GM12878 (cell line): ENCODE data around the gene NPC2. TPM values are rescaled to one million over a fixed set of nuclear protein-coding genes. Genes with fewer than 3 reads are reported as not detected.

Experiments
- ATAC-seq: fragments of 200-7000 bp; cut with Tn5 transposase; 3 replicates; pipeline ENCODE4 v1.9.1; 2020; ENCODE audit warnings: mild to moderate bottlenecking, moderate library complexity
- BruUV-seq: library from RNA; stranded (reverse); fragments of 400-500 nt; replicated peaks from 2 replicates; lab custom pipeline; 2021; lab: Mats Ljungman, UMichigan
- CTCF ChIA-PET: fragments of 300-600 bp; sonication (Branson Sonifier 250); formaldehyde crosslinking; extraction: SDS; loops from one replicate; lab custom pipeline; 2021; ENCODE audit warnings: inconsistent platforms; lab: Yijun Ruan, JAX
- POLR2A ChIA-PET: fragments of 350-600 bp; formaldehyde crosslinking; extraction: SDS; loops from one replicate; lab custom pipeline; 2021; ENCODE audit warnings: inconsistent platforms; lab: Charles Lee
- RAD21 ChIA-PET: fragments of 300-600 bp; sonication (Branson Sonifier 250); formaldehyde crosslinking; loops from one replicate; lab custom pipeline; 2023; ENCODE audit warnings: antibody characterized with exemption; ENCODE audit not compliant: unreplicated experiment; lab: Charles Lee
- SMC1A ChIA-PET: fragments of 300-600 bp; sonication (Branson Sonifier 250); formaldehyde crosslinking; loops from one replicate; lab custom pipeline; 2023; ENCODE audit not compliant: unreplicated experiment, uncharacterized antibody; lab: Charles Lee
- DNase-seq: peaks from one replicate; pipeline ENCODE4 v3.0.0-alpha.2; 2011; ENCODE audit warnings: low read depth, low spot score
- FAIRE-seq: peaks from 3 replicates; lab custom pipeline; 2011; peaks lifted over from hg19 to GRCh38; lab: Jason Lieb, UNC
- H2AFZ ChIP-seq: 2 replicates; pipeline ENCODE4 v1.6.0; 2011; ENCODE audit warnings: low read depth, low read length, control low read depth; ENCODE audit not compliant: control insufficient read depth
- H3K27ac ChIP-seq: 2 replicates; pipeline ENCODE4 v1.5.1; 2011; ENCODE audit warnings: control low read depth; ENCODE audit not compliant: control insufficient read depth, insufficient read depth
- H3K27me3 ChIP-seq, 2 experiments: replicated peaks in 1 of 2; 2 replicates each; pipeline versions ENCODE4 v1.6.0 to v1.6.1; 2011; ENCODE audit warnings: low read length in 1 of 2; ENCODE audit not compliant: control insufficient read depth in 2 of 2, insufficient read depth in 2 of 2
- H3K36me3 ChIP-seq, 2 experiments: 2 replicates each; pipeline ENCODE4 v1.5.1; 2011; ENCODE audit warnings: low read length in 1 of 2; ENCODE audit not compliant: control insufficient read depth in 2 of 2, insufficient read depth in 2 of 2
- H3K4me1 ChIP-seq: 2 replicates; pipeline ENCODE4 v1.6.1; 2011; ENCODE audit warnings: mild to moderate bottlenecking, low read length, moderate library complexity, mixed read lengths; ENCODE audit not compliant: control insufficient read depth, insufficient read depth
- H3K4me2 ChIP-seq: 2 replicates; pipeline ENCODE4 v1.6.0; 2011; ENCODE audit warnings: control low read depth; ENCODE audit not compliant: control insufficient read depth, insufficient read depth
- H3K4me3 ChIP-seq: fragments of 200-600 bp; sonication (generic); 2 replicates; pipeline ENCODE4 v1.5.1; 2016
- H3K79me2 ChIP-seq: 2 replicates; pipeline ENCODE4 v1.6.0; 2011; ENCODE audit warnings: low read length; ENCODE audit not compliant: control insufficient read depth, insufficient read depth
- H3K9ac ChIP-seq: 2 replicates; pipeline ENCODE4 v1.8.0; 2011; ENCODE audit warnings: low read length, control low read depth, mixed read lengths; ENCODE audit not compliant: control insufficient read depth, insufficient read depth
- H3K9me3 ChIP-seq: replicated peaks from 3 replicates; pipeline ENCODE4 v1.5.1; 2011; ENCODE audit warnings: mild to moderate bottlenecking, low read length; ENCODE audit not compliant: control insufficient read depth, insufficient read depth
- H4K20me1 ChIP-seq: 2 replicates; pipeline ENCODE4 v1.6.0; 2011; ENCODE audit not compliant: control insufficient read depth, insufficient read depth
- ATF3 ChIP-seq: IDR thresholded peaks from 2 replicates; pipeline ENCODE4 v1.6.1; 2011; ENCODE audit warnings: low read depth, mild to moderate bottlenecking, low read length, moderate library complexity, borderline replicate concordance; ENCODE audit errors: extremely low read depth
- CBFB ChIP-seq: IDR thresholded peaks from 2 replicates; pipeline ENCODE4 v1.6.1; 2016; ENCODE audit warnings: antibody characterized with exemption, low read depth
- CHD4 ChIP-seq: fragments of 200-600 bp; sonication (generic); IDR thresholded peaks from 2 replicates; pipeline ENCODE4 v1.6.1; 2016; ENCODE audit warnings: mild to moderate bottlenecking
- FOXM1 ChIP-seq: IDR thresholded peaks from 2 replicates; pipeline ENCODE4 v1.6.1; 2012; ENCODE audit warnings: low read depth, mild to moderate bottlenecking, inconsistent platforms, low read length, moderate library complexity
- HDAC6 ChIP-seq: fragments of 200-600 bp; sonication (generic); IDR thresholded peaks from one replicate; pipeline ENCODE4 v1.8.0; 2017; ENCODE audit warnings: antibody characterized with exemption; ENCODE audit not compliant: unreplicated experiment
- NBN ChIP-seq: fragments of 450-650 bp; IDR thresholded peaks from 2 replicates; pipeline ENCODE4 v1.6.1; 2016
- RBBP5 ChIP-seq: fragments of 200-600 bp; sonication (generic); conservative IDR thresholded peaks from 2 replicates; pipeline ENCODE4 v1.6.1; 2016
- SKIL ChIP-seq: fragments of 450-650 bp; IDR thresholded peaks from 2 replicates; pipeline ENCODE4 v1.6.1; 2017; ENCODE audit warnings: mild to moderate bottlenecking, low read depth, inconsistent platforms; ENCODE audit not compliant: poor library complexity, severe bottlenecking
- SUZ12 ChIP-seq: fragments of 200-600 bp; sonication (generic); IDR thresholded peaks from one replicate; pipeline ENCODE4 v1.6.1; 2018; ENCODE audit warnings: antibody characterized with exemption, mild to moderate bottlenecking; ENCODE audit not compliant: unreplicated experiment
- WGBS: methylation state at CpG from one replicate; pipeline ENCODE4 v1.1.6; 2016; ENCODE audit warnings: low lambda C conversion rate; ENCODE audit not compliant: insufficient replicate concordance, insufficient coverage; ENCODE audit errors: missing lambda C conversion rate; 5-methylcytosine and 5-hydroxymethylcytosine counted together
- in situ Hi-C: fragments of 300-500 bp; cut with MboI; formaldehyde crosslinking; loops from 9 replicates; pipeline ENCODE4 v1.14.3; 2018; ENCODE audit warnings: mixed read lengths
- intact Hi-C: fragments of 100-400 bp; cut with micrococcal nuclease; formaldehyde crosslinking; loops from one replicate; pipeline ENCODE4 v1.14.2; 2022; ENCODE audit not compliant: unreplicated experiment
- polyA plus RNA-seq, 11 experiments: library from polyadenylated mRNA; depleted of rRNA in 4 of 11; unstranded in 6 of 11; stranded (reverse) in 5 of 11; fragments of >200 nt; fragmentation: Nextera tagmentation in 4 of 11; fragmentation: Illumina TruSeq in 1 of 11; extraction: Ambion mirVana in 4 of 11; extraction: Trizol in 1 of 11; gene quantifications; 1 replicate in 1 of 11; 2 replicates in 10 of 11; pipeline versions ENCODE4 v1.2.1 to v1.2.3, GENCODE V29; 2011 to 2016; ENCODE audit warnings: inconsistent platforms in 2 of 11, missing spikeins in 2 of 11, low read depth in 1 of 11
- total RNA-seq, 4 experiments: library from RNA; depleted of rRNA in 3 of 4; stranded (reverse); fragments of >200 nt in 3 of 4; fragmentation: Illumina TruSeq in 1 of 4; extraction: Trizol in 1 of 4; gene quantifications; 2 replicates each; pipeline versions ENCODE4 v1.2.1 to v1.2.3, GENCODE V29; 2013 to 2021

The NPC2 gene
- total and polyA plus RNA-seq, 10 of the 15 experiments (the other 5 are each of a cell fraction or from before 2014, with no cell fraction given), result 29.5 to 109 (median 59.1) TPM

DNA sequence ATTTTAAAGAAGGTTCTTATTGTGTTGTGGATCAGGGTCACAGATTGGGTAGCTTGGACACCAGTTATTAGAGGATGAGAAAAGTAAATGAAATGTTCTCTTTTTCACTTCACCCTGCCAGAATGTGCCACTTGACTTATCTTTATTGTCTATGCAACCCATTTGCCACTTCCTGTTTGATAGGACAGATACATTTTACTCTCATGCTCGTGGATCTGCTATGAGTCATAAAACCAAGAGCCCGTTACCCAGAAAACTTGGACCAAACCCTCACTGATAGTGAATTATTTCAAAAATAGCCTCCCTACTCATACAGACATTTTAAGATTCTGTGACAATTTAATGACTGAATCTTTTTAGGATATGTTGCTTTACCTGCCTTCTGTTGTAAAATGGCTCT lies 2.3 kb upstream of the NPC2 start:
- H3K27me3 ChIP-seq, result no peaks in the 10 kb centered on the region
- H3K4me1 ChIP-seq, result peaks cover 3% of the 10 kb centered on the region; the same call in 1 of the 2 replicates
- in situ Hi-C loops (no loop called here), intact Hi-C loops (no loop called here)
- H3K4me3 ChIP-seq, result no peak overlapping the region
- TF ChIP-seq CHD4, result no peak
- TF ChIP-seq RBBP5, result no peak
- no peak for TF ChIP-seq SUZ12
- no peak for TF ChIP-seq HDAC6
- no peak for TF ChIP-seq ATF3
- TF ChIP-seq SKIL, result no peak
- TF ChIP-seq CBFB, result no peak
- TF ChIP-seq NBN, result no peak
- TF ChIP-seq FOXM1, result no peak
- peaks cover 11% of the 10 kb centered on the region for H3K79me2 ChIP-seq
- BruUV-seq, result no TSS peak
- no peak overlapping the region for H3K9ac ChIP-seq
- POLR2A ChIA-PET, result no interaction called here
- no peaks in the 10 kb centered on the region for H3K9me3 ChIP-seq
- DNase-seq (no peak), FAIRE-seq (no peak), ATAC-seq (no peak)
- SMC1A ChIA-PET, result interaction anchor here (1.2 to 1.6 kb wide), 2 partner anchors 11 to 267 kb away, joined by 3 read pairs; no protein-coding TSS in a partner anchor
- CTCF ChIA-PET, result interaction anchor here (0.7 to 1.2 kb wide), 4 partner anchors 9 to 243 kb away, joined by 3 to 5 read pairs (median 3); no protein-coding TSS in a partner anchor
- no peak overlapping the region for H3K27ac ChIP-seq
- WGBS, result 43% methylated on average over 2 of the region's 2 CpGs
- no peak overlapping the region for H2AFZ ChIP-seq
- RAD21 ChIA-PET, result no interaction called here
- H4K20me1 ChIP-seq, result no peaks in the 10 kb centered on the region
- no peaks in the 10 kb centered on the region for H3K36me3 ChIP-seq
- peak overlapping the region; percentile 97; the same call in 1 of the 2 replicates for H3K4me2 ChIP-seq
